ENCODE measurements around the gene RAB33B.

The RAB33B gene

GRCh38 chr4:139483000-139483399 lies 29.1 kb downstream of the RAB33B start:
- Histone ChIP-seq H3K36me3 (ENCODE audit: control insufficient read depth in 2 of 2, insufficient read depth in 2 of 2, low read length in 2 of 2) (no peaks in the 10 kb centered on the region), H3K27ac (ENCODE audit: low read length) (no peak overlapping the region), H3K9me3 (ENCODE audit: control insufficient read depth in 2 of 2, low read length in 2 of 2) (no peaks in the 10 kb centered on the region), H3K9ac (ENCODE audit: low read length in 2 of 2) (no peak overlapping the region), H3K27me3 (ENCODE audit: control insufficient read depth in 1 of 2, insufficient read depth in 2 of 2, low read length in 2 of 2) (no peaks in the 10 kb centered on the region), H3K4me1 (ENCODE audit: control insufficient read depth, insufficient read depth, low read length) (no peaks in the 10 kb centered on the region), H3K4me3 (ENCODE audit: low read length in 2 of 2) (no peak overlapping the region)

- H3K4me1 ChIP-seq (ENCODE audit: control insufficient read depth, insufficient read depth, low read length) = no peaks in the 10 kb centered on the region
- no peak overlapping the region for H3K9ac ChIP-seq (ENCODE audit: low read length in 2 of 2)
- H3K27ac ChIP-seq (ENCODE audit: low read length) = no peak overlapping the region
- H3K9me3 ChIP-seq (ENCODE audit: control insufficient read depth in 2 of 2, low read length in 2 of 2) = no peaks in the 10 kb centered on the region
- no peaks in the 10 kb centered on the region for H3K36me3 ChIP-seq (ENCODE audit: control insufficient read depth in 2 of 2, insufficient read depth in 2 of 2, low read length in 2 of 2)
- H3K4me3 ChIP-seq (ENCODE audit: low read length in 2 of 2) = no peak overlapping the region
- no peaks in the 10 kb centered on the region for H3K27me3 ChIP-seq (ENCODE audit: control insufficient read depth in 1 of 2, insufficient read depth in 2 of 2, low read length in 2 of 2)
Observed at GRCh38 chr4:139484783-139485311, 30.9 kb downstream of the RAB33B start.

- no peaks in the 10 kb centered on the region for H3K27me3 ChIP-seq (ENCODE audit: control insufficient read depth in 1 of 2, insufficient read depth in 2 of 2, low read length in 2 of 2)
- H3K4me3 ChIP-seq (ENCODE audit: low read length in 2 of 2) = no peak overlapping the region
- H3K36me3 ChIP-seq (ENCODE audit: control insufficient read depth in 2 of 2, insufficient read depth in 2 of 2, low read length in 2 of 2) = no peaks in the 10 kb centered on the region
- H3K9ac ChIP-seq (ENCODE audit: low read length in 2 of 2) = no peak overlapping the region
- H3K27ac ChIP-seq (ENCODE audit: low read length) = no peak overlapping the region
- H3K9me3 ChIP-seq (ENCODE audit: control insufficient read depth in 2 of 2, low read length in 2 of 2) = no peaks in the 10 kb centered on the region
- no peaks in the 10 kb centered on the region for H3K4me1 ChIP-seq (ENCODE audit: control insufficient read depth, insufficient read depth, low read length)
Observed at GRCh38 chr4:139488442-139488841, 34.5 kb downstream of the RAB33B start.

GRCh38 chr4:139489638-139490037 lies 35.7 kb downstream of the RAB33B start:
- H3K9me3 ChIP-seq (ENCODE audit: control insufficient read depth in 2 of 2, low read length in 2 of 2) = no peaks in the 10 kb centered on the region
- no peak overlapping the region for H3K4me3 ChIP-seq (ENCODE audit: low read length in 2 of 2)
- H3K9ac ChIP-seq (ENCODE audit: low read length in 2 of 2) = no peak overlapping the region
- H3K27me3 ChIP-seq (ENCODE audit: control insufficient read depth in 1 of 2, insufficient read depth in 2 of 2, low read length in 2 of 2) = no peaks in the 10 kb centered on the region
- no peaks in the 10 kb centered on the region for H3K36me3 ChIP-seq (ENCODE audit: control insufficient read depth in 2 of 2, insufficient read depth in 2 of 2, low read length in 2 of 2)
- H3K27ac ChIP-seq (ENCODE audit: low read length) = no peak overlapping the region
- H3K4me1 ChIP-seq (ENCODE audit: control insufficient read depth, insufficient read depth, low read length) = no peaks in the 10 kb centered on the region

- no peaks in the 10 kb centered on the region for H3K4me1 ChIP-seq (ENCODE audit: control insufficient read depth, insufficient read depth, low read length)
- H3K27me3 ChIP-seq (ENCODE audit: control insufficient read depth in 1 of 2, insufficient read depth in 2 of 2, low read length in 2 of 2) = no peaks in the 10 kb centered on the region
- no peaks in the 10 kb centered on the region for H3K9me3 ChIP-seq (ENCODE audit: control insufficient read depth in 2 of 2, low read length in 2 of 2)
- no peak overlapping the region for H3K4me3 ChIP-seq (ENCODE audit: low read length in 2 of 2)
- H3K27ac ChIP-seq (ENCODE audit: low read length) = no peak overlapping the region
- no peak overlapping the region for H3K9ac ChIP-seq (ENCODE audit: low read length in 2 of 2)
- H3K36me3 ChIP-seq (ENCODE audit: control insufficient read depth in 2 of 2, insufficient read depth in 2 of 2, low read length in 2 of 2) = no peaks in the 10 kb centered on the region
Observed at GRCh38 chr4:139492429-139492828, 38.5 kb downstream of the RAB33B start.

- no peaks in the 10 kb centered on the region for H3K27me3 ChIP-seq (ENCODE audit: control insufficient read depth in 1 of 2, insufficient read depth in 2 of 2, low read length in 2 of 2)
- no peak overlapping the region for H3K9ac ChIP-seq (ENCODE audit: low read length in 2 of 2)
- H3K9me3 ChIP-seq (ENCODE audit: control insufficient read depth in 2 of 2, low read length in 2 of 2) = no peaks in the 10 kb centered on the region
- no peak overlapping the region for H3K4me3 ChIP-seq (ENCODE audit: low read length in 2 of 2)
- H3K27ac ChIP-seq (ENCODE audit: low read length) = no peak overlapping the region
- peaks cover 3% of the 10 kb centered on the region for H3K4me1 ChIP-seq (ENCODE audit: control insufficient read depth, insufficient read depth, low read length)
- H3K36me3 ChIP-seq (ENCODE audit: control insufficient read depth in 2 of 2, insufficient read depth in 2 of 2, low read length in 2 of 2) = no peaks in the 10 kb centered on the region
Observed at GRCh38 chr4:139493176-139493575, 39.3 kb downstream of the RAB33B start.

- peaks cover 3% of the 10 kb centered on the region for H3K4me1 ChIP-seq (ENCODE audit: control insufficient read depth, insufficient read depth, low read length)
- no peaks in the 10 kb centered on the region for H3K9me3 ChIP-seq (ENCODE audit: control insufficient read depth in 2 of 2, low read length in 2 of 2)
- no peak overlapping the region for H3K4me3 ChIP-seq (ENCODE audit: low read length in 2 of 2)
- no peaks in the 10 kb centered on the region for H3K36me3 ChIP-seq (ENCODE audit: control insufficient read depth in 2 of 2, insufficient read depth in 2 of 2, low read length in 2 of 2)
- H3K9ac ChIP-seq (ENCODE audit: low read length in 2 of 2) = no peak overlapping the region
- no peak overlapping the region for H3K27ac ChIP-seq (ENCODE audit: low read length)
- no peaks in the 10 kb centered on the region for H3K27me3 ChIP-seq (ENCODE audit: control insufficient read depth in 1 of 2, insufficient read depth in 2 of 2, low read length in 2 of 2)
Observed at GRCh38 chr4:139499186-139499585, 45.3 kb downstream of the RAB33B start.

- Histone ChIP-seq H3K36me3 (ENCODE audit: control insufficient read depth in 2 of 2, insufficient read depth in 2 of 2, low read length in 2 of 2) (peaks cover 3 to 6% of the 10 kb centered on the region in 2 donors), H3K27ac (ENCODE audit: low read length) (no peak overlapping the region), H3K9me3 (ENCODE audit: control insufficient read depth in 2 of 2, low read length in 2 of 2) (no peaks in the 10 kb centered on the region), H3K9ac (ENCODE audit: low read length in 2 of 2) (no peak overlapping the region), H3K27me3 (ENCODE audit: control insufficient read depth in 1 of 2, insufficient read depth in 2 of 2, low read length in 2 of 2) (no peaks in the 10 kb centered on the region), H3K4me3 (ENCODE audit: low read length in 2 of 2) (no peak overlapping the region), H3K4me1 (ENCODE audit: control insufficient read depth, insufficient read depth, low read length) (peaks cover 3% of the 10 kb centered on the region)
Observed at GRCh38 chr4:139501117-139501516, 47.2 kb downstream of the RAB33B start.

- H3K36me3 ChIP-seq (ENCODE audit: control insufficient read depth in 2 of 2, insufficient read depth in 2 of 2, low read length in 2 of 2) = peaks cover 5 to 6% of the 10 kb centered on the region in 2 donors
- H3K27ac ChIP-seq (ENCODE audit: low read length) = no peak overlapping the region
- no peaks in the 10 kb centered on the region for H3K9me3 ChIP-seq (ENCODE audit: control insufficient read depth in 2 of 2, low read length in 2 of 2)
- H3K9ac ChIP-seq (ENCODE audit: low read length in 2 of 2) = no peak overlapping the region
- H3K4me3 ChIP-seq (ENCODE audit: low read length in 2 of 2) = no peak overlapping the region
- no peaks in the 10 kb centered on the region for H3K27me3 ChIP-seq (ENCODE audit: control insufficient read depth in 1 of 2, insufficient read depth in 2 of 2, low read length in 2 of 2)
- H3K4me1 ChIP-seq (ENCODE audit: control insufficient read depth, insufficient read depth, low read length) = peaks cover 3% of the 10 kb centered on the region
Observed at GRCh38 chr4:139501527-139501926, 47.6 kb downstream of the RAB33B start.

- H3K4me3 ChIP-seq (ENCODE audit: low read length in 2 of 2) = no peak overlapping the region
- H3K27me3 ChIP-seq (ENCODE audit: control insufficient read depth in 1 of 2, insufficient read depth in 2 of 2, low read length in 2 of 2) = no peaks in the 10 kb centered on the region
- H3K9ac ChIP-seq (ENCODE audit: low read length in 2 of 2) = no peak overlapping the region
- H3K36me3 ChIP-seq (ENCODE audit: control insufficient read depth in 2 of 2, insufficient read depth in 2 of 2, low read length in 2 of 2) = peaks cover 9 to 13% of the 10 kb centered on the region in 2 donors
- H3K27ac ChIP-seq (ENCODE audit: low read length) = no peak overlapping the region
- peaks cover 3% of the 10 kb centered on the region for H3K4me1 ChIP-seq (ENCODE audit: control insufficient read depth, insufficient read depth, low read length)
- no peaks in the 10 kb centered on the region for H3K9me3 ChIP-seq (ENCODE audit: control insufficient read depth in 2 of 2, low read length in 2 of 2)
Observed at GRCh38 chr4:139501927-139502899, 48.3 kb downstream of the RAB33B start.

- H3K9me3 ChIP-seq (ENCODE audit: control insufficient read depth in 2 of 2, low read length in 2 of 2) = no peaks in the 10 kb centered on the region
- H3K36me3 ChIP-seq (ENCODE audit: control insufficient read depth in 2 of 2, insufficient read depth in 2 of 2, low read length in 2 of 2) = peaks cover 9 to 14% of the 10 kb centered on the region in 2 donors
- H3K27me3 ChIP-seq (ENCODE audit: control insufficient read depth in 1 of 2, insufficient read depth in 2 of 2, low read length in 2 of 2) = no peaks in the 10 kb centered on the region
- H3K9ac ChIP-seq (ENCODE audit: low read length in 2 of 2) = no peak overlapping the region
- H3K4me3 ChIP-seq (ENCODE audit: low read length in 2 of 2) = no peak overlapping the region
- H3K4me1 ChIP-seq (ENCODE audit: control insufficient read depth, insufficient read depth, low read length) = no peaks in the 10 kb centered on the region
- no peak overlapping the region for H3K27ac ChIP-seq (ENCODE audit: low read length)
Observed at GRCh38 chr4:139503622-139504166, 49.8 kb downstream of the RAB33B start.
